Measurements from ENCODE around the gene SRPX.

GRCh38 chrX:38111196-38111595 lies 109.5 kb downstream of the SRPX start:
- no peak for TF ChIP-seq OSR1 (CRISPR knock-in tag; IDR thresholded peaks at IDR 0.05)
- TF ChIP-seq ZFP3 (CRISPR knock-in tag; IDR thresholded peaks at IDR 0.05): no peak
- no peak for TF ChIP-seq ZNF70 (CRISPR knock-in tag; IDR thresholded peaks at IDR 0.05)
- no peak for TF ChIP-seq TCF4 (CRISPR knock-in tag; IDR thresholded peaks at IDR 0.05; ENCODE audit: borderline replicate concordance)
- TF ChIP-seq TOX (CRISPR knock-in tag; IDR thresholded peaks at IDR 0.05; ENCODE audit: borderline replicate concordance): no peak
- TF ChIP-seq ARNTL (CRISPR knock-in tag; IDR thresholded peaks at IDR 0.05; ENCODE audit: borderline replicate concordance, low read depth): no peak
- no peak for TF ChIP-seq PPARA (CRISPR knock-in tag; IDR thresholded peaks at IDR 0.05; ENCODE audit: borderline replicate concordance)
